Measurements from ENCODE around the gene TMEM260.

- no peak for TF ChIP-seq CTCF (IDR thresholded peaks at IDR 0.05)
- no peak for TF ChIP-seq POLR2A (IDR thresholded peaks at IDR 0.05)
Observed at GRCh38 chr14:56659378-56659777, 79.8 kb downstream of the TMEM260 start.

All from esophagus squamous epithelium (tissue), 4 donors.